NB4 (cell line): Measurements from ENCODE around the gene COG6.

Experiments used
- DNase-seq: peaks from one replicate; pipeline ENCODE4 v3.0.0; 2010; ENCODE audit warnings: low read depth
- H3K4me3 ChIP-seq: one replicate; pipeline ENCODE4 v1.5.1; 2011; ENCODE audit warnings: mild to moderate bottlenecking, low read depth, low read length, moderate library complexity
- MYC ChIP-seq: IDR thresholded peaks from 2 replicates; pipeline ENCODE4 v1.6.1; 2011; ENCODE audit warnings: low read depth, low read length
- POLR2A ChIP-seq: IDR thresholded peaks from 2 replicates; pipeline ENCODE4 v1.6.1; 2011; ENCODE audit warnings: mild to moderate bottlenecking; ENCODE audit not compliant: insufficient read length; ENCODE audit errors: extremely low read depth
- TF ChIP-seq, protein P1 (sequence below): IDR thresholded peaks from one replicate; pipeline ENCODE4 v1.5.1; 2012; ENCODE audit warnings: low read depth, low read length
- TF ChIP-seq, protein P2 (sequence below): IDR thresholded peaks from 2 replicates; pipeline ENCODE4 v1.6.1; 2011; ENCODE audit warnings: low read depth, low read length

Gene COG6

DNA sequence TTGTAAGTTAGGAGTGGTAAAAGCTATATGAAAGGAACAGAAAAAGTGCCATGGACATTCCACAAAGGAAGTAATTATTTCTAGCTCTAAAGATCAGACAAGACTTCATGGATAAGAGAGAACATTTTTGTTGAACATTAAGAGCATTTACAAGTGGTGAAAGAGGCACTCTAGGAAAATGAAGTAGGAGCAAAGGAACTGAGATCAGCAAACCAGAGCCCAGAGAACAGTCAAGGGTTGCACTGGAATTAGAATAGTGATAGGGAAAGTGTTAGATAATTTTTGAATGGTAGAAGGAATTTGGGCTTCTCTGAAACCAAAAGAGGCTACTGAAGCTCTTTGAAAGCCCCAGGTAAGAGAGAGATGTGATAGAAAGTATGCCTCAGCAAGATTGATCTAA is 94.1 kb downstream of the COG6 start:
- TF ChIP-seq MYC (no peak), POLR2A (no peak)
- TF ChIP-seq, protein P1, sequence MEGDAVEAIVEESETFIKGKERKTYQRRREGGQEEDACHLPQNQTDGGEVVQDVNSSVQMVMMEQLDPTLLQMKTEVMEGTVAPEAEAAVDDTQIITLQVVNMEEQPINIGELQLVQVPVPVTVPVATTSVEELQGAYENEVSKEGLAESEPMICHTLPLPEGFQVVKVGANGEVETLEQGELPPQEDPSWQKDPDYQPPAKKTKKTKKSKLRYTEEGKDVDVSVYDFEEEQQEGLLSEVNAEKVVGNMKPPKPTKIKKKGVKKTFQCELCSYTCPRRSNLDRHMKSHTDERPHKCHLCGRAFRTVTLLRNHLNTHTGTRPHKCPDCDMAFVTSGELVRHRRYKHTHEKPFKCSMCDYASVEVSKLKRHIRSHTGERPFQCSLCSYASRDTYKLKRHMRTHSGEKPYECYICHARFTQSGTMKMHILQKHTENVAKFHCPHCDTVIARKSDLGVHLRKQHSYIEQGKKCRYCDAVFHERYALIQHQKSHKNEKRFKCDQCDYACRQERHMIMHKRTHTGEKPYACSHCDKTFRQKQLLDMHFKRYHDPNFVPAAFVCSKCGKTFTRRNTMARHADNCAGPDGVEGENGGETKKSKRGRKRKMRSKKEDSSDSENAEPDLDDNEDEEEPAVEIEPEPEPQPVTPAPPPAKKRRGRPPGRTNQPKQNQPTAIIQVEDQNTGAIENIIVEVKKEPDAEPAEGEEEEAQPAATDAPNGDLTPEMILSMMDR: no peak
- TF ChIP-seq, protein P2, sequence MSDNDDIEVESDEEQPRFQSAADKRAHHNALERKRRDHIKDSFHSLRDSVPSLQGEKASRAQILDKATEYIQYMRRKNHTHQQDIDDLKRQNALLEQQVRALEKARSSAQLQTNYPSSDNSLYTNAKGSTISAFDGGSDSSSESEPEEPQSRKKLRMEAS: no peak
- H3K4me3 ChIP-seq: no peak overlapping the region
- DNase-seq: no peak

DNA sequence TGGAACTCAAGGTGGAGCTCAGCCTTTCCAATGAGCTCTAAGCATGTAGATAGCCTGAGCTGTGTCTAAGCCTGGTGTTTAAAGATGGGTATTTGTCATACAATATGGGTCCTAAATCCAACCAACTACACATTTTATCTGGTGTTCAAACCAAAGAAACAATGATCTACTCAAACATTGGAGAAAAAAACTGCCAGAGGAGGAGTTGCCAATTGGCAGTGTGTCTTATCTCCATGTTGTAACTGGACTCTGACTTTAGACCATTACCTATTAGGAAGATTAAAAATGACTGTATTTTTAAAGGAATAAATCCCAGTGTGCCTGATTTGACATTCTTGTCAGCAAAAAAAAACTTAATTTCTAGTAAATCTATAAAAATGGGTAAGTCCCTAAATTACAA is 96.3 kb downstream of the COG6 start:
- DNase-seq: no peak
- no peak for TF ChIP-seq POLR2A
- TF ChIP-seq, protein P1: no peak
- TF ChIP-seq, protein P2: no peak
- no peak for TF ChIP-seq MYC
- H3K4me3 ChIP-seq: no peak overlapping the region

DNA sequence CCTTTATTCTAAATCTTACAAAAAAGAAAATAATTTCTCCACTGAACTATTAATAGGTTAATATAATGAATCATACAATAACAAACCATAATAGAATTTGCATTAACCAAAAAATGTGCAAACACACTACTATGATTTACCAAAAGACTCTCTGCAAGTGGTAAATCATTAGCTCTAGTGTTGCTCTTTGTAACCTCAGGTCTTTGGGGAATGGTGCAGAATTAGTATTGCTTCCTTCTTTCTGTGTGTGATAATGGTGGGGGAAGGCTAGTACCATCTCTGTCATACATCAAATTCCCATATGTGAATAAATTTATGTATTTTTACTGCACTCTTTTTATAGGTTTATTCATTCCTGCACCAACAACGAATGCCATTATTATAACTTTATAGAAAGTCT is 105.1 kb downstream of the COG6 start:
- TF ChIP-seq, protein P1: no peak
- TF ChIP-seq POLR2A: no peak
- no peak for TF ChIP-seq MYC
- TF ChIP-seq, protein P2: no peak
- no peak overlapping the region for H3K4me3 ChIP-seq
- DNase-seq: no peak

DNA sequence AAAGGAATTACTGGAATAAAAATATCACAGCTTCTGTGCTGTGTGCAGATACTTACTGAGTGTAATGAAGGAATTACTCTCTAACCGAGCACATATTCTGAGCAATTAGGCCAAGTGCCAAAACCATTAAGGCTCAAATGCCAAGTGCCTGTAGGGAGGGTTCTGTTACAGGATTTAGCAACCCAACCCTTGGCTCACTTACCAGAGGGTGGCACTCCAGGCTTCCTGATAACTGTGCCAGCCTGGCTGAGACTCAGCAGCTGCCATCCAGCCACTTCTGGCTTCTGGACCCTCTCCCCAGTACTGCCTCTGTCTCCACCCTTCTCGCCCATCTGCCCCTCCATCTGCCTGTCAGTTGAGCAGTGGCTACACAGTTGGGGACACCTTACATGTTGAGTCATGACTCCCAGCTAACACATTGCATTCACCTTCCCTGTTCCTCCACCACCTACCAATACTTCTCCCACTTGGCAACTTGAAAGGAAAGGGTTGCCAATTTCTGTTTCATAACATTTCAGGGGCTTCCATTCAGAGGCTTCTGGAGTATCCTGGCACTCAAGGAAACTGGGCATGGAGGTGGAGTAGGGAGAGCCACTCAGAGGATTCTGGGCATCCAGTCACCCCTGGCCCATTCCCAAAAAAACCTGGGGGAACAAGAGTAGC is 110.5 kb downstream of the COG6 start:
- TF ChIP-seq, protein P2: no peak
- TF ChIP-seq, protein P1: no peak
- no peak for TF ChIP-seq MYC
- DNase-seq: peak; percentile 16
- H3K4me3 ChIP-seq: no peak overlapping the region

DNA sequence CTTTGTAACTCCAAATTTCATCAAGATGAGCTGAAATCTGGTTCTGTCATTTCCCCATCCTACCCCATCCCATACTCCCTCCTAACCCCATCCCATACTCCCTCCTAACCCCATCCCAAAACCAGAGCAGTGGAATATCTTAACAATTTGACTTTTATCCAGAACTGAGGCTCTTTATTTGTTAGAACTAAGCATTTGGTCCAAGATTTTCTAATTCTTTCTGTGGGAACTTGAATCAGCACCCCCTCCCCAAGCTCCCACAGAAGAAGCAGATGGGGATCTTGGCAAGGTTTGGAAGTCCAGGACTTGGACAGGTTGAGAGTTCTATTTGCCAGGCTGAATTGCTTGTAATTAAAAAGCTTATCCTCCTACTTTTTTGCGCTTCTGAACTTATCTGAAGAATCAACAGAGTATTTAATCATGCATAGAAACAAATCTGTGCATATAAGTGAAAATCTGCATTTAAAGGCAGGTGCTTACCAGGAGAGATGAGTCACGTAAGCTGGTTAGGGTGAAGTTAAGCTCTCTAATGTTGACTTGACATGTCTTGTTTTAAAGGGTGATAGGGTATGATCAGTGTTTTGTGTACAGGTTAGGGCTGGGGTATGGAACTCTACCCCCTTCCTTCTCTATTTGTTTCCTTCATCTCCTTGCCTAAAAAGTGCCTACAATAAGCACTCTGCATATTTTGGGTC is 111.1 kb downstream of the COG6 start:
- no peak for DNase-seq
- TF ChIP-seq, protein P1: no peak
- no peak for TF ChIP-seq POLR2A
- TF ChIP-seq, protein P2: no peak
- no peak for TF ChIP-seq MYC
- no peak overlapping the region for H3K4me3 ChIP-seq
